ENCODE measurements around the gene C4orf17. TPM values are rescaled to one million over a fixed set of nuclear protein-coding genes. Genes with fewer than 3 reads are reported as not detected.
"Not testable (repeated sequence)": the region's sequence is repeated elsewhere in the genome, so short reads cannot be mapped to it uniquely, and the experiment has no call there.

The C4orf17 gene
- total RNA-seq, result not detected in 2 replicates

- H3K27ac Mint-ChIP-seq, result no peak within 1 kb of the TSS
- peaks cover 11% of the 10 kb centered on the region for H3K9me3 Mint-ChIP-seq
- intact Hi-C loops (cut with micrococcal nuclease), result no loop called here
- DNase-seq (ENCODE audit: low spot score), result no peak
- peaks cover 26% of the 10 kb centered on the region for H3K4me1 Mint-ChIP-seq (ENCODE audit: low read depth)
- peaks cover 3% of the 10 kb centered on the region for H3K36me3 Mint-ChIP-seq (ENCODE audit: low read depth)
- H3K4me3 Mint-ChIP-seq (ENCODE audit: low read depth), result no peak within 1 kb of the TSS
- no peaks in the 10 kb centered on the region for H3K27me3 Mint-ChIP-seq (ENCODE audit: low read depth)
Measured at GRCh38 chr4:99510721-99511120, at the start of gene C4orf17. Gene C4orf17 (plus strand): TSS chr4:99511021. CDS start chr4:99513082, 2,061 bp downstream.

GRCh38 chr4:99461623-99462401 lies 49.0 kb upstream of the C4orf17 start:
- Mint-ChIP-seq H3K36me3 (ENCODE audit: low read depth) (no peaks in the 10 kb centered on the region), H3K27ac (no peak overlapping the region), H3K9me3 (no peaks in the 10 kb centered on the region), H3K4me1 (ENCODE audit: low read depth) (no peaks in the 10 kb centered on the region), H3K4me3 (ENCODE audit: low read depth) (no peak overlapping the region), H3K27me3 (ENCODE audit: low read depth) (peaks cover 26% of the 10 kb centered on the region)
- DNase-seq (ENCODE audit: low spot score), result no peak
- intact Hi-C loops (cut with micrococcal nuclease), result loop anchor here (5.0 to 10.0 kb wide), 2 partner anchors 345 to 467 kb away; partner anchors contain the start of gene METAP1

GRCh38 chr4:99462875-99463464 lies 47.9 kb upstream of the C4orf17 start:
- H3K27ac Mint-ChIP-seq, result no peak overlapping the region
- H3K27me3 Mint-ChIP-seq (ENCODE audit: low read depth), result peaks cover 29% of the 10 kb centered on the region
- H3K4me1 Mint-ChIP-seq (ENCODE audit: low read depth), result no peaks in the 10 kb centered on the region
- no peak overlapping the region for H3K4me3 Mint-ChIP-seq (ENCODE audit: low read depth)
- DNase-seq (ENCODE audit: low spot score), result peak; percentile 23
- intact Hi-C loops (cut with micrococcal nuclease), result loop anchor here (5.0 to 10.0 kb wide), 2 partner anchors 346 to 468 kb away; partner anchors contain the start of gene METAP1
- H3K9me3 Mint-ChIP-seq, result no peaks in the 10 kb centered on the region
- no peaks in the 10 kb centered on the region for H3K36me3 Mint-ChIP-seq (ENCODE audit: low read depth)

- intact Hi-C loops (cut with micrococcal nuclease), result loop anchor here (5.0 to 10.0 kb wide), 2 partner anchors 346 to 469 kb away; partner anchors contain the start of gene METAP1
- Mint-ChIP-seq H3K4me3 (ENCODE audit: low read depth) (no peak overlapping the region), H3K27ac (no peak overlapping the region), H3K36me3 (ENCODE audit: low read depth) (no peaks in the 10 kb centered on the region), H3K27me3 (ENCODE audit: low read depth) (peaks cover 34% of the 10 kb centered on the region), H3K9me3 (no peaks in the 10 kb centered on the region), H3K4me1 (ENCODE audit: low read depth) (no peaks in the 10 kb centered on the region)
- DNase-seq (ENCODE audit: low spot score), result no peak
Measured at GRCh38 chr4:99463566-99463965, 47.3 kb upstream of the C4orf17 start.

- Mint-ChIP-seq H3K27ac (no peak overlapping the region), H3K4me1 (ENCODE audit: low read depth) (no peaks in the 10 kb centered on the region), H3K4me3 (ENCODE audit: low read depth) (no peak overlapping the region), H3K36me3 (ENCODE audit: low read depth) (no peaks in the 10 kb centered on the region), H3K27me3 (ENCODE audit: low read depth) (peaks cover 24% of the 10 kb centered on the region), H3K9me3 (no peaks in the 10 kb centered on the region)
- DNase-seq (ENCODE audit: low spot score), result no peak
- intact Hi-C loops (cut with micrococcal nuclease), result loop anchor here (10.0 kb wide), 1 partner anchor 473 kb away; the partner anchor contains the start of gene METAP1
Measured at GRCh38 chr4:99467887-99468286, 42.9 kb upstream of the C4orf17 start.

GRCh38 chr4:99468889-99469288 lies 41.9 kb upstream of the C4orf17 start:
- no peak for DNase-seq (ENCODE audit: low spot score)
- peaks cover 16% of the 10 kb centered on the region for H3K27me3 Mint-ChIP-seq (ENCODE audit: low read depth)
- H3K4me1 Mint-ChIP-seq (ENCODE audit: low read depth), result no peaks in the 10 kb centered on the region
- no peaks in the 10 kb centered on the region for H3K9me3 Mint-ChIP-seq
- no peaks in the 10 kb centered on the region for H3K36me3 Mint-ChIP-seq (ENCODE audit: low read depth)
- intact Hi-C loops (cut with micrococcal nuclease), result loop anchor here (10.0 kb wide), 1 partner anchor 474 kb away; the partner anchor contains the start of gene METAP1
- H3K27ac Mint-ChIP-seq, result no peak overlapping the region
- no peak overlapping the region for H3K4me3 Mint-ChIP-seq (ENCODE audit: low read depth)

- H3K9me3 Mint-ChIP-seq, result no peaks in the 10 kb centered on the region
- H3K4me3 Mint-ChIP-seq (ENCODE audit: low read depth), result no peak overlapping the region
- H3K36me3 Mint-ChIP-seq (ENCODE audit: low read depth), result no peaks in the 10 kb centered on the region
- no peak overlapping the region for H3K27ac Mint-ChIP-seq
- intact Hi-C loops (cut with micrococcal nuclease), result no loop called here
- peaks cover 14% of the 10 kb centered on the region for H3K27me3 Mint-ChIP-seq (ENCODE audit: low read depth)
- DNase-seq (ENCODE audit: low spot score), result no peak
- no peaks in the 10 kb centered on the region for H3K4me1 Mint-ChIP-seq (ENCODE audit: low read depth)
Measured at GRCh38 chr4:99471349-99471748, 39.5 kb upstream of the C4orf17 start.

- Mint-ChIP-seq H3K27ac (no peak overlapping the region), H3K36me3 (ENCODE audit: low read depth) (no peaks in the 10 kb centered on the region), H3K9me3 (no peaks in the 10 kb centered on the region), H3K4me3 (ENCODE audit: low read depth) (no peak overlapping the region), H3K27me3 (ENCODE audit: low read depth) (peaks cover 14% of the 10 kb centered on the region), H3K4me1 (ENCODE audit: low read depth) (no peaks in the 10 kb centered on the region)
- no peak for DNase-seq (ENCODE audit: low spot score)
- intact Hi-C loops (cut with micrococcal nuclease), result no loop called here
Measured at GRCh38 chr4:99471896-99472295, 38.9 kb upstream of the C4orf17 start.

- Mint-ChIP-seq H3K9me3 (no peaks in the 10 kb centered on the region), H3K27me3 (ENCODE audit: low read depth) (peaks cover 9% of the 10 kb centered on the region), H3K27ac (no peak overlapping the region), H3K36me3 (ENCODE audit: low read depth) (no peaks in the 10 kb centered on the region), H3K4me1 (ENCODE audit: low read depth) (no peaks in the 10 kb centered on the region), H3K4me3 (ENCODE audit: low read depth) (no peak overlapping the region)
- intact Hi-C loops (cut with micrococcal nuclease), result no loop called here
- DNase-seq (ENCODE audit: low spot score), result no peak
Measured at GRCh38 chr4:99473131-99473530, 37.7 kb upstream of the C4orf17 start.

GRCh38 chr4:99483636-99484035 lies 27.2 kb upstream of the C4orf17 start:
- Mint-ChIP-seq H3K4me1 (ENCODE audit: low read depth) (no peaks in the 10 kb centered on the region), H3K27me3 (ENCODE audit: low read depth) (peaks cover 2% of the 10 kb centered on the region), H3K4me3 (ENCODE audit: low read depth) (no peak overlapping the region), H3K9me3 (peaks cover 25% of the 10 kb centered on the region), H3K36me3 (ENCODE audit: low read depth) (no peaks in the 10 kb centered on the region), H3K27ac (no peak overlapping the region)
- intact Hi-C loops (cut with micrococcal nuclease), result no loop called here
- no peak for DNase-seq (ENCODE audit: low spot score)

- H3K9me3 Mint-ChIP-seq, result peaks cover 25% of the 10 kb centered on the region
- H3K36me3 Mint-ChIP-seq (ENCODE audit: low read depth), result no peaks in the 10 kb centered on the region
- intact Hi-C loops (cut with micrococcal nuclease), result no loop called here
- H3K27ac Mint-ChIP-seq, result no peak overlapping the region
- peaks cover 2% of the 10 kb centered on the region for H3K27me3 Mint-ChIP-seq (ENCODE audit: low read depth)
- DNase-seq (ENCODE audit: low spot score), result no peak
- H3K4me3 Mint-ChIP-seq (ENCODE audit: low read depth), result no peak overlapping the region
- H3K4me1 Mint-ChIP-seq (ENCODE audit: low read depth), result no peaks in the 10 kb centered on the region
Measured at GRCh38 chr4:99485212-99485611, 25.6 kb upstream of the C4orf17 start.

- intact Hi-C loops (cut with micrococcal nuclease); H3K4me3 Mint-ChIP-seq (ENCODE audit: low read depth); DNase-seq (ENCODE audit: low spot score); H3K27me3 Mint-ChIP-seq (ENCODE audit: low read depth); H3K36me3 Mint-ChIP-seq (ENCODE audit: low read depth); H3K4me1 Mint-ChIP-seq (ENCODE audit: low read depth); H3K27ac Mint-ChIP-seq: not testable (repeated sequence)
- H3K9me3 Mint-ChIP-seq, result peaks cover 25% of the 10 kb centered on the region
Measured at GRCh38 chr4:99486648-99487047, 24.2 kb upstream of the C4orf17 start.

GRCh38 chr4:99490286-99490685 lies 20.5 kb upstream of the C4orf17 start:
- H3K27me3 Mint-ChIP-seq (ENCODE audit: low read depth), result no peaks in the 10 kb centered on the region
- intact Hi-C loops (cut with micrococcal nuclease), result no loop called here

More at GRCh38 chr4:99490286-99490685, 20.5 kb upstream of the C4orf17 start:
- H3K36me3 Mint-ChIP-seq (ENCODE audit: low read depth), result no peaks in the 10 kb centered on the region
- H3K27ac Mint-ChIP-seq, result no peak overlapping the region
- peaks cover 37% of the 10 kb centered on the region for H3K9me3 Mint-ChIP-seq
- H3K4me1 Mint-ChIP-seq (ENCODE audit: low read depth), result no peaks in the 10 kb centered on the region
- H3K4me3 Mint-ChIP-seq (ENCODE audit: low read depth), result no peak overlapping the region
- no peak for DNase-seq (ENCODE audit: low spot score)
